Neuron (in vitro differentiated cells): ENCODE results near the gene IER3IP1.

Experiments
- H2AFZ ChIP-seq: one replicate; pipeline ENCODE4 v1.6.1; 2013; ENCODE audit warnings: low read depth, mild to moderate bottlenecking, inconsistent platforms, low read length, moderate library complexity
- H3K27me3 ChIP-seq: one replicate; pipeline ENCODE4 v1.6.1; 2013; ENCODE audit warnings: low read length; ENCODE audit not compliant: insufficient read depth
- H3K36me3 ChIP-seq: one replicate; pipeline ENCODE4 v1.6.1; 2013; ENCODE audit warnings: low read length; ENCODE audit not compliant: insufficient read depth
- H3K4me1 ChIP-seq: one replicate; pipeline ENCODE4 v1.6.1; 2013; ENCODE audit warnings: low read length; ENCODE audit not compliant: insufficient read depth
- H3K4me3 ChIP-seq: 2 replicates; pipeline ENCODE4 v1.5.1; 2013; ENCODE audit warnings: mild to moderate bottlenecking, low read length, moderate library complexity
- H3K9me3 ChIP-seq: one replicate; pipeline ENCODE4 v1.6.1; 2013; ENCODE audit warnings: low read length

The IER3IP1 gene

DNA sequence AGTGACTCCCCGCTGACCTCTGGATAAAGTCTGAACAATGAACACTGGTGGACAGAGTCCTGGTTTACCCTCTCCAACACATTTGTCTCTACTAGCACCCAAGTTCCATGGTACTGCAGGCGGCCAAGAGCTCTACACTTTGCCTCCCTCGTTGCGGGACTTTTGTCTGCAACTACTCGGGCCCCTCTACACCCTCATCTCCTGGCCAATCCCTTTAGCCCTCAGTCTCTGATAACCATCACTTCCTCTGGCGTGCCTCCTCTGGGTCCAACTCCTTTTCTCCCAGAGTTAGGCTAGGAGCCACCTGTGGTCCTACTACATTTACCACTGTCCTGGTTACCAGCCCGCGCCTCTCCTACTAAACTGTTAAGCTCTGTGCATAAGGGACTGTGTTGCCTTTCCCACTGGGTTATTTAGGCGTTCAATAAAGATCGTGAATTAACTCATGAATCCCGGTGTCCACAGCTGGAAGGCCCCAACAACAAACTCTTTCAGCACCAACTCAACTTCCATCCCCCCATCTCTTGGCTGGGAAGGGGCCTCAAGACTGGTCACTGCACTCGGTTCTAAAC is 26.6 kb downstream of the IER3IP1 start:
- Histone ChIP-seq H3K27me3 (no peaks in the 10 kb centered on the region), H3K36me3 (peaks cover 10% of the 10 kb centered on the region), H3K4me3 (peak overlapping the region; percentile 91), H3K4me1 (peaks cover 16% of the 10 kb centered on the region), H3K9me3 (no peaks in the 10 kb centered on the region), H2AFZ (peak overlapping the region; percentile 56)

DNA sequence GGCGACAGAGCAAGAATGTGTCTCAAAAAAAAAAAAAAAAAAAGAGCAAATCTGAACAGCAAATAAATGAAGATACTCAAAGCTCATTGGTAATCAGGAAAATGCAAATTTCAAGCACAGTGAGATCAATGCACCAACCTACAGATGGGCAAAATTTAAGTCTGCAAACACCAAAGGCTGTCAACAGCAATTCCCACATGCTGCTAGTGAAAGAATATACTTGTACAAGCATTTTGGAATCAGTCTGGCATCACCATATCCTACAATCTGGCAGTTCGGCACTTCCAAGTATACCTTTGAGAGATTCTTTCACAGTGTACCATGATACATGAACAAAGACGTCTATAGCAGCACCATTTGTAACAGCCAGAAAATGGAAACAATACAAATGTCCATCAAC is 30.0 kb downstream of the IER3IP1 start:
- Histone ChIP-seq H3K4me1 (peaks cover 12% of the 10 kb centered on the region), H3K27me3 (no peaks in the 10 kb centered on the region), H3K36me3 (no peaks in the 10 kb centered on the region), H3K4me3 (no peak overlapping the region), H2AFZ (no peak overlapping the region), H3K9me3 (no peaks in the 10 kb centered on the region)

DNA sequence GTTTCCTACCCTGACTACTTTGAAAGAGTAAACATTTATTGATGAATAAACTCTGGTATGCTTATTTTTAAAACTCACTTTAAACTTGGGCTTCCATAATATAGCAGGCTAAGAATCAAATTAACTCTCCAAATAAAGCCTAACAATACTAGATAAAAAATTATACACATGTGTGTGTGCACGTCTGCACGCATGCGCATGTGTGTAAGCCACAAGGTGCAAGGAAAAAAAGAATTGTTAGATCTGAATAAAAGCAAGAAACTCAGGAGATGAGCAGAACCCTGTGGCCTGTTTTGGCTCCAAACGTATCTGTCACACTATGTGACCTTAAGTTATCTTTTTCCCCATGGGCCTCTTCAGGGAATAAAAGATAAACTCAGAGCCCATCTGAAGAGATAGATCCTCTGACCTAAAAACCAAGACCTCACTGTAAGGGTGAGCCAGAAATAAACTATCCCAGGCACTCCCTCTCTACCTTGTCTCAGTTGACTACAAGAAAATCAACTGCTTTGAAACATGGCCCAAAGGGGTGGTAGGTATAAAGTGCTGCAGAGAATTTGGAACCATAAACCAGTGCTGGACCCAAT is 32.2 kb downstream of the IER3IP1 start:
- H3K4me3 ChIP-seq, result no peak overlapping the region
- H2AFZ ChIP-seq, result no peak overlapping the region
- H3K9me3 ChIP-seq, result no peaks in the 10 kb centered on the region
- peaks cover 5% of the 10 kb centered on the region for H3K4me1 ChIP-seq
- H3K36me3 ChIP-seq, result no peaks in the 10 kb centered on the region
- H3K27me3 ChIP-seq, result no peaks in the 10 kb centered on the region

DNA sequence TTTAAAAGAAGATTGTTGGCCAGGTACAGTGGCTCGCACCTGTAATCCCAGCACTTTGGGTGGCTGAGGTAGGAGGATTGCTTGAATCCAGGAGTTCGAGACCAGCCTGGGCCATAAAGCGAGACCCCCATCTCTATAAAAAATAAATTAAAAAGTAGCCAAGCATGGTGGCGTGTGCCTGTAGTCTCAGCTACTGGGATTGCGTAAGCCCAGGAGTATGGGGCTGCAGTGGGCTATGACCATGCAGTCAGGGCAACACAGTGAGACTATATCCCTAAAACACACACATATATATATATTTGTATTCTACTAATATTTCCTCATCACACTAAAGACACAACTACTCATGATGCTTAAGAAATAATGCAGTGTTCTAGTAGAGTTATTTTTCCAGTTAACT is 33.0 kb downstream of the IER3IP1 start:
- Histone ChIP-seq H3K36me3 (no peaks in the 10 kb centered on the region), H2AFZ (no peak overlapping the region), H3K27me3 (no peaks in the 10 kb centered on the region), H3K9me3 (no peaks in the 10 kb centered on the region), H3K4me3 (no peak overlapping the region), H3K4me1 (no peaks in the 10 kb centered on the region)

DNA sequence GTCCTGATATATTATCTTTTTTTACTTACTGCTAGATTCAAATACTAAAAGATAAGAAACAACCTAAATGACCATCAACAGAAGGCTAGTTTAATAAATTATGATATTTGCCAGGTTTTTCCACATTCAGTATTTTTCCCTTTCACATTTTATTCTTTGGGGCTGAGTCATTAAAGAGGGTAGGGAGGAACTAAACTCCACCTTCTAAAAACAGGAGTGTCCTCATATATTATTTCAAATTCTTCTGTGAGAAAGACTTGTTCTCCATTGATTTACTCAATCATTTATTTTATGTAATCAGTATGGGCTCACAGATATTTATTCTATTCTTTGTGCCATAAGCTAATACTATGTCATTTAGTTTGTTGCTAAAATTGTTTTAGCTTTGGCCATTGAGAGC is 34.9 kb downstream of the IER3IP1 start:
- Histone ChIP-seq H3K36me3 (peaks cover 1% of the 10 kb centered on the region), H2AFZ (no peak overlapping the region), H3K4me1 (no peaks in the 10 kb centered on the region), H3K4me3 (no peak overlapping the region), H3K9me3 (no peaks in the 10 kb centered on the region), H3K27me3 (no peaks in the 10 kb centered on the region)

DNA sequence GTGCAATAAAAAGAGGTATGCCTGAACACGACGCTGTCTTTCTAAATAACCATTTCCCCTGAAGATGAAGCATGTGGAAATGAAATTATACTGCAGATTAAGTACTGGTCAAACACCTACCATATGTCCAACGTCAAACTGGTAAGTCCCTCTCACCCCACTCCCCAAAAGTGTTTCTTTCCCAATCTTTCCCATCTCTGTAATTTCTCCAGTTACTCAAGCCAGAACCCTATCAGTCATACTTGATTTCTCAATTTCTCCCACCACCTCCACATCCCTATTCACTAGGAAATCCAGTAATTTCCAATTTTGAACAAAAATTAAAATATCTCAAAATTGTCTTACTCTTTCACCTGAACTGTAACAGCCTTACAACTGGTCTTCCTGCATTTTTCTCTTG is 55.0 kb downstream of the IER3IP1 start:
- H3K4me1 ChIP-seq, result peaks cover 14% of the 10 kb centered on the region
- no peak overlapping the region for H2AFZ ChIP-seq
- H3K36me3 ChIP-seq, result peaks cover 20% of the 10 kb centered on the region
- no peaks in the 10 kb centered on the region for H3K9me3 ChIP-seq
- no peak overlapping the region for H3K4me3 ChIP-seq
- no peaks in the 10 kb centered on the region for H3K27me3 ChIP-seq

DNA sequence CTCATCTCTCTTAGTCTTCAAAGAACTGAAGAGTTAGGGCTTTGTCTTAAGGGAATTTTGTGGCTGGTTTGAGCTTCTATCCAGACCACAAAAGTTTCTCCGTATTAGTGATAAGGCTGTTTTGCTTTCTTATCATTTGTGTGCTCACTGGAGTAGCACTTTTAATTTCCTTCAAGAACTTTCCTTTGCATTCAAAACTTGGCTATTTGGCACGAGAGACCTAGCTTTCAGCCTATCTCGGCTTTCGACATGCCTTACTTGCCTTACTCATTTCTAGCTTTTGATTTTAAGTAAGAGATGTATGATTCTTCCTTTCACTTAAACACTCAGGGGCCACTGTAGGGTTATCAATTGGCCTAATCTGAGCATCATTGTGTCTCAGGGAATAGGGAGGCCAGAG is 55.7 kb downstream of the IER3IP1 start:
- Histone ChIP-seq H3K4me1 (peaks cover 14% of the 10 kb centered on the region), H3K9me3 (no peaks in the 10 kb centered on the region), H3K4me3 (no peak overlapping the region), H3K27me3 (no peaks in the 10 kb centered on the region), H2AFZ (no peak overlapping the region), H3K36me3 (peaks cover 15% of the 10 kb centered on the region)

DNA sequence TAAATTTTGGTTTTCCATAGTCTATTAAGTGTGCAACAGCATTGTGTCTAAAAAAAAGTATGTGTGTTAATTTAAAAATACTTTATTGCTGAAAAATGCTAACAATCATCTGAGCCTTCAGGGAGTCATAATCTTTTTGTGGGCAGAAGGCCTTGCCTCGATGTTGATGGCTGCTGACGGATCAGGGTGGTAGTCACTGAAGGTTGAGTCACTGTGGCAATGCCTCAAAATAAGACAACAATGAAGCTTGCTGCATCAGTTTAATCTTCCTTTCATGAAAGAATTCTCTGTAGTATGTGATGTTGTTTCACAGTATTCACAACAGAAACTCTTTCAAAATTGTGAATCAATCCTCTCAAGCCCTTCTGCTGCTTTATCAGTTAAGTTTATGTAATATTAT is 57.2 kb downstream of the IER3IP1 start:
- Histone ChIP-seq H2AFZ (no peak overlapping the region), H3K27me3 (no peaks in the 10 kb centered on the region), H3K4me3 (no peak overlapping the region), H3K36me3 (peaks cover 26% of the 10 kb centered on the region), H3K9me3 (no peaks in the 10 kb centered on the region), H3K4me1 (peaks cover 14% of the 10 kb centered on the region)

DNA sequence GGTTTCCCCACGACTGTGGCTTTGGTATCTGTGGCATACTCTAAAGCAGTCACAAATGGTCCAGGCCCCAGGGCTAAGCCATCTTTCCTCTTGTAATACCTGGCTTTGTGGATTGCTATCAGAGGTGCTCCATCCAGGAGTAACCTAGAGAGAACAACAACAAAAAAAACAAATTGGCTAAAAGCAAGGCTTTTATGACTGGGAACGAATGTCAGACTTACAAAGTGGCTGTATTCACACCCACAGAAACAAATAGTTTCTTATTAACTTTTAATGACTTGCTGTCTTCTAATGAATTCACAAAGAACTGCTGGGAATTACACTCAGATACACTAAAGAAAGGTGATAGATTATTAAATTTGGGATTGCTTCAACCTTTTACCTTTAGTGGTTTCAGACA is 61.0 kb downstream of the IER3IP1 start:
- no peak overlapping the region for H3K4me3 ChIP-seq
- H3K27me3 ChIP-seq, result no peaks in the 10 kb centered on the region
- H3K36me3 ChIP-seq, result peaks cover 52% of the 10 kb centered on the region
- no peaks in the 10 kb centered on the region for H3K9me3 ChIP-seq
- no peaks in the 10 kb centered on the region for H3K4me1 ChIP-seq
- H2AFZ ChIP-seq, result no peak overlapping the region

DNA sequence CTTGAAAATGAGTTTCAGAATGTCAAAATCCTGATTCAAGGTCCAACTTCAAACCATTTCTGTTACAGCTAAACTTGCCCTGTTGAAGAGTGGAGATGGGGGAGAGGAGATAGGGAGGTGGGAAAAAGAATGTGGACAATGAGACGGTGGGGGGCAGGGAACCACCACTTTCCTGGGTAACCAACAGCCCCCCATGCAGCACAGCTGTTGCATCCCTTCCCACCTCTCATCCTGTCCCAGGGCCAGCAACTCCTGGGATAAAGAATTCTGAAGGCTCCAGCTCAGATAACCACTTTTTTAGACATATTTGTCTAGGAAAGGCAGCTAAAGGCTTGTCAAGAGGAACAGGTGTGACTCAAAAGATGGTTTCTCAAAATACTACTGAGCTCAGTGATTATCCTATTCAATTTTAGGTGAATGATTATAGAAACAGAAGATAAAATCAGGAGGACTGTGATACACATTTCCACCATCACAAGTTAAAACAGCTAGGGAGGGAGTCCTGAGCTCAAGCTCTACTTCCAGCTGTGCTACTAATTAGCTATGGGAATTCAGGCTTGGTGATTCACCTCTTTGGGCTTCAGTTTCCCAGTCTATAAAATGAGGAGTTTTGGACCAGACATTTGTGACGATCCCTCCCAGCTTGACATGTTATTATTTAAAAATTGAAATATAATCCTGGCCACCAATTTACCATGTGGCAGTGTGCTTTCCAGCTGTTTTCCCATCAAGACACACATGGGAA is 62.2 kb downstream of the IER3IP1 start:
- no peaks in the 10 kb centered on the region for H3K27me3 ChIP-seq
- no peak overlapping the region for H2AFZ ChIP-seq
- no peak overlapping the region for H3K4me3 ChIP-seq
- no peaks in the 10 kb centered on the region for H3K9me3 ChIP-seq
- H3K36me3 ChIP-seq, result peaks cover 59% of the 10 kb centered on the region
- peaks cover under 1% of the 10 kb centered on the region for H3K4me1 ChIP-seq

DNA sequence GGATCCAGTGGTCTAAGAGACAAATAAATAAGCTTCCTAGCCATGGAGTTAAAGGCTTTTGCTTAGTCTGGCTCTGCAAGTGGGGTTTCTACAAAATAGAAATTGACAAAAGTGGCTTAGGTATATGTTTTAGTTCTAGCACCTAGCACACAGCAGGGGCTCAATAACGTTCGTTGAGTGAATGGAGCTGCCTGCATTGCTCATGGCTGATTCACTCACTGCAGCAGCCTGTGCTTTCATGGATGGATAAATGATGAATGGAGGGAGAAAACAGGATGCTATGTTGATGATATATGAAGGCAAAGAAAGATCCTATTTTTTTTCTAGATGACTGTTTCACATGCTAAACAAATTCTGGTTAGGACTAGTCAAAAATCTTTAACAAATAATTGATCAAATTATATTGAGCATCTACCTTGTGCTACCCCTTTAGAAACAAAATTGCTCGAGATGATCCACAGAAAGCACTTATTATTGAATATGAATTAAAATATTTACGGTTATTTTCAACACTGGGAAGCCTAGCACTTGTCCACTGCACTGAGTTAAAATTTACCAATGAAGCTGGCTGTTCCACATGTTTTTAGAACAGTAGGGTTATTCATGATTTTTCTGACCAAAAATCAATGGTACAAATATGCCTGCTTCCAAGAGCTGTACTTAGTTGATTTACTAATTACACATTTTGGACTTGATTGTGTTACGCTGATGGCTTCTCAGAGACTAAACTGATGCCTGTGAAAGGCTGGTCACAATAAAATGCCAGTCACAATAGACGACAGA is 65.5 kb downstream of the IER3IP1 start:
- Histone ChIP-seq H3K9me3 (no peaks in the 10 kb centered on the region), H2AFZ (no peak overlapping the region), H3K4me1 (peaks cover 6% of the 10 kb centered on the region), H3K27me3 (no peaks in the 10 kb centered on the region), H3K36me3 (peaks cover 66% of the 10 kb centered on the region), H3K4me3 (no peak overlapping the region)

DNA sequence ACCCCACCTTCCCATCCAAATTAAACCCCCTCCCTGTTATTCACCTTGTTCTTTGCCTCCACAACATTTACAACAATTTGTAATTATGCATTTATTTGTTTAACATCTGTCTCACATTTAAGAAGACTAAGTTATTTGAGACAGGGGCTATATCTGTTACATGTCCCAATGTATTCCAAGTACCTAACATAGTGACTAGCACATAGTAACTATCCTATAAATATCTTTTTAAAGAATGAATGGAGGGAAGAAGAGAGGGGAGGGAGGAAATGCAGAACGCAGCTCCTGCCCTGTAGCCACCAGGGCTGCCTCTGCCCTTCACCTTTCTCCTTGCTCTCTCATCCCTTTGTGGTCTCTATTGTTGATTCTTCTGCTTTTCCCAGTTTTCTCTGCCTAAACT is 66.4 kb downstream of the IER3IP1 start:
- Histone ChIP-seq H3K36me3 (peaks cover 67% of the 10 kb centered on the region), H3K4me3 (no peak overlapping the region), H2AFZ (no peak overlapping the region), H3K9me3 (no peaks in the 10 kb centered on the region), H3K4me1 (peaks cover 6% of the 10 kb centered on the region), H3K27me3 (no peaks in the 10 kb centered on the region)

DNA sequence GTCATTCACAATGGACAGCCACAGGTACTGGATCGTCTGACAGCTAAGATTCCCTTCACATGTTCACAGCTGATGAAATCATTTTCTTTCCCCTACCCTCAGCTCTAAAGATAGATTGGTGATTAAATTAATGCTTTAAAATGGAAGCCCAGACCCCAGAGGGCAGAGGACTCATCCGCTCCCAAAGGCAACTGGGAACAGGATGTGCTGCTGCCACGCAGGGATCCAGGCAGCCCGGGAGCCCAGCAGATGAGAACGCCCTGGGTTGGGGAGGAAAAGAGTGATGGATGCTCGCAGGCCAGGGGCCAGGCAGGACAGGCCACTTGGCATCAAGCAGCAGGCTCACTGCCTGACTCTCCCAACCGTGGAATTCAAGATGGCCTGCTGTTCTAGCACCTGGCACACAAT is 67.2 kb downstream of the IER3IP1 start:
- Histone ChIP-seq H3K4me1 (peaks cover 6% of the 10 kb centered on the region), H3K27me3 (no peaks in the 10 kb centered on the region), H3K36me3 (peaks cover 67% of the 10 kb centered on the region), H3K9me3 (no peaks in the 10 kb centered on the region), H3K4me3 (no peak overlapping the region), H2AFZ (no peak overlapping the region)
